HG02610 (cell line): Measurements from ENCODE around the gene SEMA6A.

Source experiments
- ATAC-seq: cut with Tn5 transposase; IDR thresholded peaks from one replicate; pipeline ENCODE4 v1.9.1; 2021; ENCODE audit warnings: mild to moderate bottlenecking, moderate library complexity; ENCODE audit not compliant: unreplicated experiment

SEMA6A gene

GRCh38 chr5:116415182-116415581 lies 159.4 kb downstream of the SEMA6A start:
- ATAC-seq: no peak

DNA sequence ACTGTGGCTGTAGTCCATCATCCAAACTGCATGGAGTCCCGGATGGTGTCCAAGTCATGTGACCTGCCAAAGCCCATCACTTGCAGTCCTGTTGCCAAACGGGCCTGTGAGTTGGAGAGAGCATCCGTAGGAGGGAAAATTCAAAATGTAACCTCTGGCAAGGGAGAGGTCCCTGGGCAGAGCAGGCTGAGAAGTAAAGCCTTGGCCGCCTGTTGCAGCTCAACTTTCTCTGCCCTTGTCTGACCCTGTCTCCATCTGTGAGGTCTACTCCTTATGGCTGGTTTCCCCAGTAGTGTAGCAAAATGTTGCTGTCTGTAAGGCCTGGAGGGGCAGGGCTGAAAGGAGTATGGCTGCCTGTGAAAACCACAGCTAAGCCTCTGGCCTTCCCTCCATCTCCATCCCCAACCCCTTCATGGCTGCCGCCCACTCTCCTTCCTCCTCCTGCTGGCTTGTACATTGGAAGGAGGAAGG lies 163.5 kb downstream of the SEMA6A start:
- no peak for ATAC-seq

GRCh38 chr5:116410336-116410890 lies 164.2 kb downstream of the SEMA6A start:
- no peak for ATAC-seq

GRCh38 chr5:116409591-116410296 lies 164.9 kb downstream of the SEMA6A start:
- ATAC-seq: no peak

DNA sequence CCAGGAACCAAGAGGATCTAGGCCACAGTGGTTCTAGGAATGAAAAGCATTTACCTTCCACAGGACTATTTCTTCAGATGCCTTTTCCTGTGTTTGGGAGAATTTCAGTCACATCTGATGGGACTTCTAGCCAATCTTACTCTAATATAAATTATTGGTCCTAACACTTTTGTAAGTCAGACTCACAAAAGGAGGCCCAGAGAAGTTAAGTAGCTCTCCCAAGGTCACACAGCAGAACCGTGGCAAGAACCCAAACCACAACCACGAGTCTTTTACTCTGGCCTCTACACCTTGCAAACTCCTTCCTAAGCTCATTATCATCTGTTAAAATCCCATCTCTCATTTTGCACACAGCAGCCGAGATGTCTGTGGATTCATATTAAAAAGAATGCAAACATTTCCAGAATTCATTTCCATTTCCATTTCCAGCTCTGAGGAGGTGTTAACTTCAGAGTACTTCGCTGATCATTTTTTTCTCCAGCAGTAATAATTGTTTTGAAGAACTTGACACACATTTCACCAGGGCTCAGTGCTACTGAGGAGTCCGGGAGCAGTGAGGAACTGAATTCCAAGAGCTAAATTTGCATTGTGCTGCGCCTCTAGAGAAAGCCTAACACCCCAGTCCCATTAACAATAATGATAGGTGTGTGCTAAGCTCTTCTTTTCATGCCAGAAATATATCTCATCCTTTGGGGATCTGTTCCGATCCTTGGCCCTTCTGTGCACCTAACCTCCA lies 168.1 kb downstream of the SEMA6A start:
- ATAC-seq: no peak

GRCh38 chr5:116404792-116405191 lies 169.8 kb downstream of the SEMA6A start:
- peak; percentile 38 for ATAC-seq

DNA sequence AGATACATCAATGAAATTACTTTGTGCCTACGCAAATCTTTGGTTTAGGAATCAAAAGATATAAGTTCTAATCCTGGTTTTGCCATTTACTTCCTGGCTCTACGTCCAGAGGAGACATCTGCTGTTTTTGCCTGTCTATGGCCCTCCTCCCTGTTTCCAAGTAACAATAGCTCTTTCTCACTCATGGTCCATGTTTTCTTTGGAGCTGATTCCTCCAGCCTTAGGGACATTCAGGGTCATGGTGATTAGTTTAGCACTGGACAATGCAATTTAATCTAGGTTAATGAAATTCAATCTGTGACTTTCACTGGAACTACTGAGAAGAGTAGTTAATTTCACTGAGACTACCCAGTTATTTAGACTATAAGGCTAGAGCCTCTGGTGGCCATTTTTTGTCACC lies 170.6 kb downstream of the SEMA6A start:
- no peak for ATAC-seq

DNA sequence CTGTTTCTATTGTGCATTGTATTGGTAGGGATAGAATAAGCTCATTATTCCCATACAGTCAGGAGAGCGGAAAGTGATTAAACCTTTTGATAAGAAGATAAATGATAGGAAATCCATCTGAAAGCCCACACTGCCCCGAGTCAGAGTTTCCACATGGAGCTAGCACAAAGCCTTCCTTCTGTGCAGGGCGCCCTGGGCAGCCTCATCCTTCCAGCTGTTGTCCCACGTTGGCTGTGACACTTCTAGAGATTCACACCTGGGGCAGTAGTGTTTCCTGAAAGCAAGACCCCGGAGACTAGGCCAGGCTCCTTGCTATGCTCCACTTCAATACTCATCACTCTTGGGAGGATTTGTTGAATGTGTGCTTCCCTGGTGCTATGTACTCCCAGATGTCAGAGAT lies 172.4 kb downstream of the SEMA6A start:
- no peak for ATAC-seq

DNA sequence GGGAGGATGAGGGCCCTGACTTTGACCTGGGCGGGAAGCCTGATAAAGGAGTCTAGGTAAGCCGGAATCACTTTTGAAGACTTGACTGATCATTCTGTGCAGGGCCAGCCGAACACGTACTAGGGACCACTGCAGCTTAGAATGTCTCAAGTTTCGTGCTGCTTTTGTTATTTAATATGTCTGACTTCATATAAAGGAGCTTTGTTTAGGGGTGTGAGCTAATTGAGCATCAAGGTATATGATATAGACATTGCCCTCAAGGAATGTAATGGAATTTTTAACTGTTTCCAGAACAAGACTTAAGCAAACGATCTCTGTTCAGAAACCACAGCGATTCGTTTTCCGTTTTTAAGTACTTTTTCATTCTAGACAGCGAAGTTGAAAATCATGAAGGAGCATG lies 173.0 kb downstream of the SEMA6A start:
- no peak for ATAC-seq

- ATAC-seq: no peak
These were observed 178.0 kb downstream of the SEMA6A start for GRCh38 chr5:116396476-116397099.

DNA sequence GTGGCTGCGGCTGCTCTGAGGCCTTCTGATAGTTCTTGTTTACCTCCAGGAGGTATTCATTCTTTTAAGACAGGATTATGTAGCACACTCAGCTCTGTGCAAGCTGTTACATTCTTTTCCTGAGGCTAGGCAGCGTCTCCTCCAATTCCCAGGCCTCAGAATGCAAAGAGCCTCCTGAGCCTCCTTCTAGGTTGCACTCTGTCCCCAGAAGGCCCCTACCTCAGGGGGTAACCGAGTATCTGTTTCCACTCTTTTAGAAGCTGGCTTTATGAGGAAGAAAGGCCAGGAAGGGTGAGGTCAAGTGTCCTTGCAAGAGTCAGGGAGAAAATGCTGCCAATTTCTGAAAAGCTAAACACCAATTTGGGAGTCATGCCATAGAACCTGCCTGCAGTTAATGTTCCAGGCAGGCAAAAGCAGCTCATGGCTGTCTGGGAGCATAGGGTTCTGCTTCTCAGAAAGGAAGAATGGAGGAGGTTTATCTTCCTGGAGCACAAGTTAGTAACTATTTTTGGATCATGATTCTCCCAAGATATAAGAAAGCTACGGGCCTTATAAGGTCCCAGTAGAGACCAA lies 178.9 kb downstream of the SEMA6A start:
- no peak for ATAC-seq

DNA sequence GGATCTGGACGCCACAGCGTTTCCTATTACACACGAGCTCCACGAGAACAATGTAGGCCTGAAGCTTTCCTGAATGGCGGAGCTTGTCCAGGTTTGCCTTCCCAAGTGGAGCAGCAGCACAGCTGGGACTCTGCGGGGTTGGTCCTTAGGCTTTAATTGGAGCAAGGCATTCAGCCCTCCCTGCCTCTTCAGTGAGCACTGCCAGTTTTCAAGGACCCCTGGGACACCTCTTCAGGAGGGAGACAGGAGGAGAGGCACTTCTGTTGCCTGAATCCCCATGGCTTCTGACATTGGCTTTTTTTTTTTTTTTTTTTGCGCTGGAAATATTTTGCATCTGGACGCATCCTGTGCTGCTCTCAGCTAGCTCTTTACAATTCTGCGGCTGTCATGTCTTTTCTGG lies 179.4 kb downstream of the SEMA6A start:
- ATAC-seq: no peak

DNA sequence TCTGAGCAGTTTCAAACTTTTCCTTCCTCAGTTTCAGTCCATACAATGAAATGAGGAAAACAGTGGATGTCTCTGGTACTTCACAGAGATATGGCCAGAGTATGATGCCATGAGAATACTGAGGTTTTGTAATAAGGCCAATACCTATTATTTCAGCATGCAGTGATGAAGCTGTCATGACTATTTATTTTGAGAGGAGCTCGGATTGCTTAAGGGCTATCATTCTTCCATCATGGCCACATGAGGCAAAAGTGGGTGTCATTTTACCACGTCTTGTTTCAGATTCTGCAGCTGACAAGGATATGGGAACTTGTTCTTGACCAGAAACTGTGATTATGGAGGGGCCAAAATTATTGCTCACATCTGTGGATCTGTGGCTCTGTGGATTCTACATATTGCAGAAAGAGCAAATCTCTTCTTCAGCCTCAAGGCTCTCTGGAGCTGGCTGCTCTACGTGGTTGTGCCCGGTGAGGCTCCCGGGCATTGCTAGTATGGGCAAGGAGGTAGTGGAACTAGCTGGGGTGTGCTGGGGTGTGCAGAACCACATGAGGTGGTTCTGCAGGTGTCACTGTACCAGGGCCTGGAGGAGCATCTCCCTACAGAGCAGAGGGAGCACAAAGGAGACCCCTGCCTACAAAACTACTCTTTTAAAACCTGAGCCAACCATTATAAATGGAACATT lies 180.3 kb downstream of the SEMA6A start:
- no peak for ATAC-seq
